Neural cell (in vitro differentiated cells): ENCODE results near the gene GRK4. TPM values are rescaled to one million over a fixed set of nuclear protein-coding genes. Genes with fewer than 3 reads are reported as not detected.
"Not testable (repeated sequence)": the region's sequence is repeated elsewhere in the genome, so short reads cannot be mapped to it uniquely, and the experiment has no call there.

ENCODE experiments used
- H2AFZ ChIP-seq: fragments of 200-600, 300-800 bp; sonication (generic), shearing (Covaris generic); 2 replicates; pipeline ENCODE4 v1.6.0; 2014; ENCODE audit warnings: low read depth, mild to moderate bottlenecking, antibody characterized with exemption, low read length, moderate library complexity
- H3F3A ChIP-seq: fragments of 200-600 bp; shearing (Covaris generic); 2 replicates; pipeline ENCODE4 v1.6.1; 2016; ENCODE audit warnings: mild to moderate bottlenecking, moderate library complexity, mixed read lengths, antibody characterized with exemption, low read length; ENCODE audit not compliant: insufficient read depth, poor library complexity, severe bottlenecking
- H3K27ac ChIP-seq: fragments of 200-600, 300-800 bp; sonication (generic), shearing (Covaris generic); 2 replicates; pipeline ENCODE4 v1.5.1; 2014; ENCODE audit warnings: mild to moderate bottlenecking, low read length, moderate library complexity
- H3K27me3 ChIP-seq: fragments of 300-800, 200-600 bp; sonication (generic), shearing (Covaris generic); 2 replicates; pipeline ENCODE4 v1.6.0; 2014; ENCODE audit warnings: mild to moderate bottlenecking, low read depth, low read length, moderate library complexity; ENCODE audit not compliant: insufficient read depth
- H3K36me3 ChIP-seq: fragments of 300-800, 200-600 bp; sonication (generic), shearing (Covaris generic); 2 replicates; pipeline ENCODE4 v1.5.1; 2014; ENCODE audit warnings: mild to moderate bottlenecking, antibody characterized with exemption, low read length, moderate library complexity; ENCODE audit not compliant: insufficient read depth
- H3K4me2 ChIP-seq: fragments of 300-800, 200-600 bp; sonication (generic), shearing (Covaris generic); 2 replicates; pipeline ENCODE4 v1.6.0; 2014; ENCODE audit warnings: mild to moderate bottlenecking, low read length
- H3K4me3 ChIP-seq: fragments of 300-800, 200-600 bp; sonication (generic), shearing (Covaris generic); 2 replicates; pipeline ENCODE4 v1.5.1; 2014; ENCODE audit warnings: mild to moderate bottlenecking, low read length, moderate library complexity
- H3K79me2 ChIP-seq: fragments of 200-600 bp; shearing (Covaris generic); replicated peaks from 2 replicates; pipeline ENCODE4 v1.6.0; 2014; ENCODE audit warnings: mild to moderate bottlenecking, low read length, moderate library complexity; ENCODE audit not compliant: insufficient read depth
- H3K9ac ChIP-seq: fragments of 300-800, 200-600 bp; sonication (generic), shearing (Covaris generic); 2 replicates; pipeline ENCODE4 v1.6.1; 2016; ENCODE audit warnings: mild to moderate bottlenecking, low read length, mixed read lengths
- H3K9me2 ChIP-seq: fragments of 200-600 bp; shearing (Covaris generic); 2 replicates; pipeline ENCODE4 v1.6.1; 2016; ENCODE audit warnings: mild to moderate bottlenecking, low read length, mixed read lengths; ENCODE audit not compliant: insufficient read depth
- H3K9me3 ChIP-seq: fragments of 200-600, 300-800 bp; sonication (generic), shearing (Covaris generic); 2 replicates; pipeline ENCODE4 v1.6.1; 2016; ENCODE audit warnings: mild to moderate bottlenecking, mixed run types, low read length, moderate library complexity, mixed read lengths
- H4K20me1 ChIP-seq: fragments of 200-600 bp; shearing (Covaris generic); 2 replicates; pipeline ENCODE4 v1.6.1; 2016; ENCODE audit warnings: mild to moderate bottlenecking, mixed run types; ENCODE audit not compliant: insufficient read depth
- EP300 ChIP-seq: fragments of 450-650 bp; conservative IDR thresholded peaks from 2 replicates; pipeline ENCODE4 v1.6.1; 2014; ENCODE audit warnings: antibody characterized with exemption, mild to moderate bottlenecking, moderate library complexity; ENCODE audit not compliant: poor library complexity, severe bottlenecking
- EZH2 ChIP-seq: fragments of 200-600, 300-800 bp; shearing (Covaris generic), sonication (generic); IDR thresholded peaks from 2 replicates; pipeline ENCODE4 v1.6.1; 2014; ENCODE audit warnings: antibody characterized with exemption, low read length, borderline replicate concordance, mild to moderate bottlenecking; ENCODE audit not compliant: insufficient read depth, poor library complexity, severe bottlenecking
- MXI1 ChIP-seq: fragments of 450-650 bp; conservative IDR thresholded peaks from 2 replicates; pipeline ENCODE4 v1.6.1; 2014; ENCODE audit warnings: antibody characterized with exemption, mild to moderate bottlenecking; ENCODE audit not compliant: poor library complexity, severe bottlenecking
- POLR2AphosphoS5 ChIP-seq: IDR thresholded peaks from 2 replicates; pipeline ENCODE4 v1.6.1; 2012
- RAD21 ChIP-seq: fragments of 450-650 bp; conservative IDR thresholded peaks from 2 replicates; pipeline ENCODE4 v1.6.1; 2014; ENCODE audit warnings: antibody characterized with exemption, mild to moderate bottlenecking, moderate library complexity
- REST ChIP-seq: IDR thresholded peaks from 2 replicates; pipeline ENCODE4 v1.6.1; 2012; ENCODE audit warnings: borderline replicate concordance
- SMC3 ChIP-seq: fragments of 450-650 bp; conservative IDR thresholded peaks from 2 replicates; pipeline ENCODE4 v1.6.1; 2014; ENCODE audit warnings: antibody characterized with exemption, mild to moderate bottlenecking, moderate library complexity; ENCODE audit not compliant: poor library complexity
- TAF1 ChIP-seq: IDR thresholded peaks from 2 replicates; pipeline ENCODE4 v1.6.1; 2012; ENCODE audit warnings: low read depth
- polyA plus RNA-seq: library from polyadenylated mRNA; depleted of rRNA; stranded (reverse); fragments of >200 nt; gene quantifications from 2 replicates; pipeline ENCODE4 v1.2.3, GENCODE V29; 2014
- TF ChIP-seq, protein P1 (sequence below): fragments of 450-650 bp; IDR thresholded peaks from 2 replicates; pipeline ENCODE4 v1.5.1; 2014; ENCODE audit warnings: antibody characterized with exemption, mild to moderate bottlenecking, moderate library complexity; ENCODE audit not compliant: poor library complexity, severe bottlenecking

The GRK4 gene
- polyA plus RNA-seq, 1 donor from 2014 or later = 17.4 TPM

DNA sequence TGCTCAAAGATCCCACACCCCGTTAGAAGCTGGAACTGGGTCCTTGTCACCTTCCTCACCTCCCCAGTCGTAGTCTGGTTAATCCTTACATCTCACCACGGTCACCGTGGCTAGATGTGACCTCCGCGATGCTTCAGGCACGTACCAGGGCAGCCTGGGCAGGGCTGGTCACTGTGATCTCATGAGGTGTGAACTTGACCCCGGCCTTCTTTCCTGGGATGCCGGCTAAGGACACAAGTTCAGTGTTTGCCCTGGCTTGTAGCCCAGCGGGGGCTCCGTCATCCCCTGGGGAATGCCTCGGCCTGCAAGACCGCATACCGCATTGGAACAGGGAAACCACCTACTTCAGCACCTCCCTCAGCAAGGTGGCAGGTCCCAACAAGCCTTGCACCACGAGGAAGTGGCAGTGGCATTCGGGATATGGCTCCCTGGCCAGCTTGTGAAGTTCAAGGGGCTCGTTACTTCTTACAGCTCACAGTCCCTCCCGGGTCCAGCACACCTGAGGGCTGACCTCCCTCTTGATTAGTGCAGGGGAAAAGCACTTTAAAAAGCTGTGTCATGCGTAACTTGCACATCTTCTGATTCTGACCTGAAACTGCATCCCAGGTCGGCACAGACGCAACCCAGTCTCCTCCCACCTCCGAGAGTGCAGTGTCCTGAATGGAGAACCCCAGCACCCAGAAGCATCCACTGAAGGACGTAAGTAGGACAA lies 26.1 kb upstream of the GRK4 start:
- Histone ChIP-seq H3K27ac (no peak overlapping the region), H3K27me3 (no peaks in the 10 kb centered on the region), H3K4me2 (no peak overlapping the region), H3K36me3 (no peaks in the 10 kb centered on the region), H3K9ac (no peak overlapping the region), H3K9me3 (no peaks in the 10 kb centered on the region), H3K9me2 (no peaks in the 10 kb centered on the region), H2AFZ (no peak overlapping the region), H3K4me3 (no peak overlapping the region), H4K20me1 (no peaks in the 10 kb centered on the region), H3K79me2 (peaks cover 14% of the 10 kb centered on the region), H3F3A (no peaks in the 10 kb centered on the region)
- TF ChIP-seq TAF1 (no peak), POLR2AphosphoS5 (no peak), REST (no peak), MXI1 (no peak), EP300 (no peak), EZH2 (no peak), SMC3 (no peak), RAD21 (no peak)
- TF ChIP-seq, protein P1, sequence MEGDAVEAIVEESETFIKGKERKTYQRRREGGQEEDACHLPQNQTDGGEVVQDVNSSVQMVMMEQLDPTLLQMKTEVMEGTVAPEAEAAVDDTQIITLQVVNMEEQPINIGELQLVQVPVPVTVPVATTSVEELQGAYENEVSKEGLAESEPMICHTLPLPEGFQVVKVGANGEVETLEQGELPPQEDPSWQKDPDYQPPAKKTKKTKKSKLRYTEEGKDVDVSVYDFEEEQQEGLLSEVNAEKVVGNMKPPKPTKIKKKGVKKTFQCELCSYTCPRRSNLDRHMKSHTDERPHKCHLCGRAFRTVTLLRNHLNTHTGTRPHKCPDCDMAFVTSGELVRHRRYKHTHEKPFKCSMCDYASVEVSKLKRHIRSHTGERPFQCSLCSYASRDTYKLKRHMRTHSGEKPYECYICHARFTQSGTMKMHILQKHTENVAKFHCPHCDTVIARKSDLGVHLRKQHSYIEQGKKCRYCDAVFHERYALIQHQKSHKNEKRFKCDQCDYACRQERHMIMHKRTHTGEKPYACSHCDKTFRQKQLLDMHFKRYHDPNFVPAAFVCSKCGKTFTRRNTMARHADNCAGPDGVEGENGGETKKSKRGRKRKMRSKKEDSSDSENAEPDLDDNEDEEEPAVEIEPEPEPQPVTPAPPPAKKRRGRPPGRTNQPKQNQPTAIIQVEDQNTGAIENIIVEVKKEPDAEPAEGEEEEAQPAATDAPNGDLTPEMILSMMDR = no peak

DNA sequence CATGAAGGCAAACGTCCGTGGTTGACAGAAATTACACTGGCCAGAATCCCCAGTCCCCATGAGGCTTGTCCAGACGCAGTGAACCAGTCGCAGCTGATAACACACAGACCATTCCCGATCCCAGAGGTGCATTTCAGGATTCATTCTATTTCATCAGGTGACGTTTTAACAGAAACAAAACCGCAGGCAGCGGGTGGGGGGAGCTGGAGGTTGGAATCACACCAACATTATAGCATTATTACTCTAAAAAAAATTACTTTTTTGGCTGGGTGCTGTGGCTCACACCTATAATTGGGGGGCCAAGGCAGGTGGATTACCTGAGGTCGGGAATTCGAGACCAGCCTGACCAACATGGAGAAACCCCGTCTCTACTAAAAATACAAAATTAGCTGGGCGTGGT lies 25.4 kb upstream of the GRK4 start:
- TF ChIP-seq RAD21 = no peak
- TF ChIP-seq MXI1 = no peak
- TF ChIP-seq TAF1 = no peak
- TF ChIP-seq POLR2AphosphoS5 = no peak
- TF ChIP-seq, protein P1 = no peak
- no peak for TF ChIP-seq SMC3
- TF ChIP-seq EP300 = no peak
- TF ChIP-seq EZH2 = no peak
- TF ChIP-seq REST = no peak
- H3K9me3 ChIP-seq = no peaks in the 10 kb centered on the region
- peaks cover 14% of the 10 kb centered on the region for H3K79me2 ChIP-seq
- H3K4me3 ChIP-seq = no peak overlapping the region
- H3K36me3 ChIP-seq = no peaks in the 10 kb centered on the region
- no peaks in the 10 kb centered on the region for H3F3A ChIP-seq
- no peak overlapping the region for H3K27ac ChIP-seq
- no peak overlapping the region for H2AFZ ChIP-seq
- H3K4me2 ChIP-seq = no peak overlapping the region
- no peaks in the 10 kb centered on the region for H4K20me1 ChIP-seq
- no peaks in the 10 kb centered on the region for H3K9me2 ChIP-seq
- H3K27me3 ChIP-seq = no peaks in the 10 kb centered on the region
- no peak overlapping the region for H3K9ac ChIP-seq

GRCh38 chr4:2938411-2938810 lies 25.0 kb upstream of the GRK4 start:
- not testable (repeated sequence) for H4K20me1 ChIP-seq, H3K27me3 ChIP-seq, H3K9ac ChIP-seq

More at GRCh38 chr4:2938411-2938810, 25.0 kb upstream of the GRK4 start:
- H3K4me2 ChIP-seq, H3K9me3 ChIP-seq, H3K27ac ChIP-seq, H3F3A ChIP-seq, H3K9me2 ChIP-seq, H2AFZ ChIP-seq, H3K36me3 ChIP-seq, H3K4me3 ChIP-seq: not testable (repeated sequence)
- H3K79me2 ChIP-seq = peaks cover 12% of the 10 kb centered on the region
